ENCODE data around the gene CAPN13. TPM values are rescaled to one million over a fixed set of nuclear protein-coding genes. Genes with fewer than 3 reads are reported as not detected.

Gene CAPN13, protein sequence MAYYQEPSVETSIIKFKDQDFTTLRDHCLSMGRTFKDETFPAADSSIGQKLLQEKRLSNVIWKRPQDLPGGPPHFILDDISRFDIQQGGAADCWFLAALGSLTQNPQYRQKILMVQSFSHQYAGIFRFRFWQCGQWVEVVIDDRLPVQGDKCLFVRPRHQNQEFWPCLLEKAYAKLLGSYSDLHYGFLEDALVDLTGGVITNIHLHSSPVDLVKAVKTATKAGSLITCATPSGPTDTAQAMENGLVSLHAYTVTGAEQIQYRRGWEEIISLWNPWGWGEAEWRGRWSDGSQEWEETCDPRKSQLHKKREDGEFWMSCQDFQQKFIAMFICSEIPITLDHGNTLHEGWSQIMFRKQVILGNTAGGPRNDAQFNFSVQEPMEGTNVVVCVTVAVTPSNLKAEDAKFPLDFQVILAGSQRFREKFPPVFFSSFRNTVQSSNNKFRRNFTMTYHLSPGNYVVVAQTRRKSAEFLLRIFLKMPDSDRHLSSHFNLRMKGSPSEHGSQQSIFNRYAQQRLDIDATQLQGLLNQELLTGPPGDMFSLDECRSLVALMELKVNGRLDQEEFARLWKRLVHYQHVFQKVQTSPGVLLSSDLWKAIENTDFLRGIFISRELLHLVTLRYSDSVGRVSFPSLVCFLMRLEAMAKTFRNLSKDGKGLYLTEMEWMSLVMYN
- total RNA-seq (2014; rRNA removed; shearing (Covaris generic); ENCODE audit: low replicate concordance), result not detected in 2 replicates

DNA sequence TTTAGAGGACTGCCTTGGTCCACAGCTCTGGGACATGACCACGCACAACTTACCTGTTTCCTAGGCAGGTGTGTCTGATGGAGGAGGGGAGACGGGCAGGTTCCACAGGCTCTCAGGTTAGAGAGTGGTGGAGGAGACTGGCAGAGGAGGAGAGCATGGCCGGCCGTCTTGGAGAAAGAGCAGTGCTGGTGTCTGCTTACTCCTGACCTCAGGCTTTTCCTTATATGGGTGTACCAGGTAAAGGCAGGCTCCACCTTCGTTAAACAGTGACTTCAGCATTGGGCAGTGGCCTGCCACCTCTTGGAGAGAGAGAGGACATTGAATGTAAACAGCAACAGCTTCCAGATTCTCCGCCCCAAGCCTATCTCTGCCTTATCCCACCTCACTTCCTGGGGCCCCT lies at the start of gene CAPN13:
TSS of gene CAPN13 (minus strand) at position 198 of the 400 bp plus-strand sequence. CDS start 20,121 bp downstream, outside the sequence.
- in situ Hi-C loops (cut with HindIII; ENCODE audit: low pct_unique_long_range_greater_than_20kb, low sequenced_read_pairs), result no loop called here
- no peak for DNase-seq (ENCODE audit: low read depth)

DNA sequence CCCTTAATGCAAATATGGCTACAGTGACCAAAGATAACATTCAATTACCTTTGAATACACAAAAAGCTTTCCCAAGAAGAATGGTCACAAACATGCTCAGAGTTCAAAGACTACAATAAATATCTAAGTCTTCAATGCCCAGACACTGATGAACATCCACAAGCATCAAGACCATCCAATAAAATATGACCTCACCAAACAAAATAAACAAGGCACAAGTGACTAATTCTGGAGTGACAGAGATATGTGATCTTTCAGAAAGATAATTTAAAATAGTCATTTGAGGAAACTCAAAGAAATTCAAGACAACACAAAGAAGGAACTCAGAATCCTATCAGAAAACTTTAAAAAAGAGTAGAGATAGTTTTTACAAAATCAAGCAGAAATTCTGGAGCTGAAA lies 40.6 kb upstream of the CAPN13 start:
- in situ Hi-C loops (cut with HindIII; ENCODE audit: low pct_unique_long_range_greater_than_20kb, low sequenced_read_pairs), result no loop called here
- DNase-seq (ENCODE audit: low read depth), result peak; percentile 18

DNA sequence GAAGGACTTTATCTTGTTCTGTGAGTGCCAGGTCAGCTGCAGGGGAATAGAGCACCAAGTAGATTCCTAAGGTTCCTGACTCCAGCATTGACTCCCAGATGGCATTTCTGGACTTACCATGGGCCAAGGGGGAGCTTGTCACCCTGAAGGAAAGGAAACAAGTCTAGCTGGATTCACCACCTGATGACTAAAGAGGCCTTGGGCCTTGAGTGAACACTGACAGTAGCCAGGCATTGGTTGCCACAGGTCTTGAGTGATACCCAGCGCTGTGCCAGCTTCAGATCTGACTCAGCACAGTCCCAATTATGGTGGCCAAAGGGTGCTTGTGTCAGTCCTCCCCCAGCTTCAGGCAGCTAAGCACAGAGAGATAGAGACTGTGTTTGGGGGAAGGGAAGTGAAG lies 40.1 kb upstream of the CAPN13 start:
- DNase-seq (ENCODE audit: low read depth), result no peak
- in situ Hi-C loops (cut with HindIII; ENCODE audit: low pct_unique_long_range_greater_than_20kb, low sequenced_read_pairs), result no loop called here

DNA sequence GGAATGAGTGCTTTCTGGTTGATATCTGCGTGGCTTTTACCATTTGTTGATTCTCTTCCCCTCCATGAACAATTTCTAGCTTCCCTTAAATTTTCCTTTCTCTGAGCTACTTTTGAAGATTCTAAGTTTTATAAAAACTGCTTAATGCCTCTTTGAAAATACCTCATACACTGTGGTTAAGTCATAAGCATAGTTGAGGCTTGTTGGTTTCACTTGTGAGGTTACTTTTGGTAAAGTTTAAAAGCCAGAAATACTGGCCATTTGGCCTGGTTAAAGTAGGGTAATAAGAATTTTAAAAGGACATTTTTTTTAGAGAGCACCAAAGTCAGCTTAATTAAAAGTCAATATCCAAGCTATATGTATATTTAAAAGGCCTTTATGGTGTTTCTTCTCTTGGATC lies 21.3 kb upstream of the CAPN13 start:
- DNase-seq (ENCODE audit: low read depth), result no peak
- in situ Hi-C loops (cut with HindIII; ENCODE audit: low pct_unique_long_range_greater_than_20kb, low sequenced_read_pairs), result no loop called here

DNA sequence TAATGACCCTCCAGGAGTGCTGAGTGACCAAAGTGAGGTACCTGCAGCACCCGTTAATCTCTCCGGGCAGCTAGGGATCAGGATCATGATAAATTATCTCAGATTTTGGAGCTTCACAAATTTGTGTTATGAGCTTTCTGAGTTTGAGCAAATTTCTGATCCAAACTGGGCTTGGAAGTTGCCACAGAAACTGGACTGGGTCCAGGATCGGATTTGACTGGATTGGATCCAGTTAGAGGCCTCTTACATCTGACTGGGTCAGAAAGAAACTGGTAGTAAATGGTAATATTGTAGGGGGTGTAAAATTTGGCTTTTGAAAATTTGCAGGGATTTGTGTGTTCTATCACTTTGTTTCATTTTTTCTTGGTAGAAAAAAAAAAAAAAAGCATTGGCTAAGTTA lies 19.7 kb upstream of the CAPN13 start:
- no peak for DNase-seq (ENCODE audit: low read depth)
- in situ Hi-C loops (cut with HindIII; ENCODE audit: low pct_unique_long_range_greater_than_20kb, low sequenced_read_pairs), result no loop called here

DNA sequence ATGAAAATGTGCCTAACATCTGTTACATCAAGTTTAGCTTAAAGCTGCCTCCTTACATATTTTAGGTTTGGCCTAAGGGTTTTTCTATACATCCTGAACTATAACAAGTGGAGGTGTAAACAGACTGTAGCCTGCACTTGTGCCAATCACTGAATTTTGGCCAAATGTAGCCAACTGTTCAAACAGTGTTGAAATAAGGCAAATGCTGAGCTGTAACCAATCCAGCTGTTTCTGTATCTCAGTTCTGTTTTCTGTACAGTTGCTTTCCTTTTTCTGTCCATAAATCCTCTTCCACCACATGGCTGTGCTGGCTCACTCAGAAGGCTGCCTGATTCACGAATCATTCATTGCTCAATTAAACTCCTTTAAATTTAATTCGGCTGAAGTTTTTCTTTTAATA lies 19.2 kb upstream of the CAPN13 start:
- no peak for DNase-seq (ENCODE audit: low read depth)
- in situ Hi-C loops (cut with HindIII; ENCODE audit: low pct_unique_long_range_greater_than_20kb, low sequenced_read_pairs), result no loop called here

DNA sequence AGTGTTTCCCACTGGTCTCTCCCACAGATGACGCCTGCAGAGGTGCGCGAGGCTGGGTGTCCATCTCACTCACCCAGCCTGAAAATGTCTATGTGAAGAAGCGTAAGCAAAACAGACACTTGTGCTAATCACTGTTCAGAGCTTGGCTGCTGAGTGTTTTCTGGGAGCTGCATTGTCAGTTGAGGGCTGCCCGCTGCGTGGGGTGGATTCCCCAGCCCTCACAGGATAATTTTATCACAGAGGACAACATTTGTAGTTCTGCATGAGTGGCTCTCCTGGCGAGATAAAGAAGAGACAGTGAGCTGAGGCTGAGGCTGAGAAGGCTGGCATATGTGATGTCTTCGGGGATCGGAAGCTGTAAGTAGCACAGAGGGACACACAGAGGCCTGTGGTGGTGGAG lies 16.2 kb upstream of the CAPN13 start:
- no peak for DNase-seq (ENCODE audit: low read depth)
- in situ Hi-C loops (cut with HindIII; ENCODE audit: low pct_unique_long_range_greater_than_20kb, low sequenced_read_pairs), result no loop called here

DNA sequence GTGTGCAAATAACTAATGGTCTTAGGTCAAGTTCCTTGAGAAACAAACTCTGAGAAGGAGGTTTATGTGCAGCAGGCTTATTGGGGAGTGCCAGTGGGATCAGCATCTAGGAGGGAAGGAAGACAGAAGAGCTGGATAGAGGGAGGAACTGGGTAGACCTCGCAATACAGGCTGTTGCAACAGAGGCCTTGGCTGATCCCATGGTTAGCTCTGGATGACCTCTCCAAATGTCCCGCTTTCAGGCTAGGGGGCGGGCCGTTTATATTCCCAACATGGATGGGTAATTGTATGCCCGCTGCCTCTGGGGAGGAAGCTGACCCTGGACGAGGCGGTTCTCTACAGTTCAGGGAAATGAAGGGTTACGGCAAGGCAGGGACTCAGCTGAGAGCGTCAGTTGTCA lies 14.7 kb upstream of the CAPN13 start:
- in situ Hi-C loops (cut with HindIII; ENCODE audit: low pct_unique_long_range_greater_than_20kb, low sequenced_read_pairs), result no loop called here
- no peak for DNase-seq (ENCODE audit: low read depth)

DNA sequence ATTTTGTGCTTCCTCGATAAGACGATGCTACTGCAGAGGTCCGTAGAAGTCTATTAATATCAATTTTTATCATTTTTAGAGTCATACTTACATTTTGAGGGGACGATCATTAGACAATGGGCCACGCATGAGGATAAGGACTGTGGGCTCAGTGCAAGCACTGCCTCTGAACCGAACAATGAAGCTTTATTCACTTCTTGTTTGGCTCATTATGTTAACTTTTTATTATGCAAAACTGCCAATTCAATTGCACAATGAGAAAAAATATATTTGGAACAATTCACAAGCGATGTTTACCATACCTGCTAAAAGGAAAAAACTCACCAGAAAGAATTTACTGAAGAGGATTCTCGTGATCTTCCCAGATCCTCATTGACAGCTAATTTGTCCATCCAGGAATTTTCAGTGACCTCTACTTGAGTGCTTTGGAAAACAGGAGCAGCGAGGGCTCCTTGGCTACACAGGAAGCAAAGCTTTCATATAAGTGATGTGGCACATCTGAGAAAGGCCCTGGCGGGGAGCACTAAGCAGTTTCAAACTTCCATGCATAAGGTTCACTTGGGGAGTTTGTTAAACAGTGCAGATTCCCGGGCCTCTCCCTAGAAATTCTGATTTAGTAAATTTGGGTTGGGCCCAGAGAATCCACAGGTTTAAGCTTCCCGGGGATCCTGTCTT lies 13.3 kb upstream of the CAPN13 start:
- in situ Hi-C loops (cut with HindIII; ENCODE audit: low pct_unique_long_range_greater_than_20kb, low sequenced_read_pairs), result no loop called here
- DNase-seq (ENCODE audit: low read depth), result no peak

DNA sequence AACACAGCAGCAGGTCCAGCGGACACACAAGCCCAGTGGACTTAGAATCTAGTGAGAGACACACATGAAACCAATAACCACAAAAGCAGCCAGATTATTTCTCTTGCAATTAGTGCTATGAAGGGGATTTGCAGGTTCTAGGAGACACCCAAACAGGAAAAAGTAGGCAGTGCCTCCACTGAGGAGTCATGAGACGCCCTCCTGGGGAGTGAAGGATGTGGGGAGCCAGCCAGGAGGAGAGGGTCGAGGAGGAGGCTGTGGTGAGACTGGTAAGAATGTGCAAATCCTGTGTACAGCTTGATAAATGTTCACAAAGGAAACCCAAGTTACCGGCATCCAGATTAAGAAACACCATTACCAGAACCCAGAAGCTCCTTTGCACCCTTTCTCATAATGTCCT lies 2.7 kb upstream of the CAPN13 start:
- no peak for DNase-seq (ENCODE audit: low read depth)
- in situ Hi-C loops (cut with HindIII; ENCODE audit: low pct_unique_long_range_greater_than_20kb, low sequenced_read_pairs), result no loop called here

DNA sequence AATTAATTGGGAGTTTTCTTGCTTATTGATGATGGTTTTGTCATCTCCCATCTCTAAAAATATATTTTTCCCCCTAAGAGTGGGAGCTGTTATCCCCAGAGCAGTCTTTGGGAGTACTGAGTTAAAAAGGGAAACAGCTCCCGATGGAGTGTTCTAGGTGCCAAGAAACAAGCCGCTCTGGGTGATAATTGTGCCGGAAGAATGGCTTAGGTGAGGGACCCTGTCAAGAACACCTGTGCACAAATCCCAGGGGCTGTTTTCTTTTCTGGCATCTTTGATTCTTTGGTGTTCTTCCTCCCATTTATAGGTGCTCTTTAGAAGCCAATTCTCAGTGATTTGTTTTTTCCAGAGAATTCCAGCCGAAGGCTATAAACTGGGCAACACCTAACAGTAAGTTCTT lies 1.4 kb upstream of the CAPN13 start:
- DNase-seq (ENCODE audit: low read depth), result no peak
- in situ Hi-C loops (cut with HindIII; ENCODE audit: low pct_unique_long_range_greater_than_20kb, low sequenced_read_pairs), result no loop called here

DNA sequence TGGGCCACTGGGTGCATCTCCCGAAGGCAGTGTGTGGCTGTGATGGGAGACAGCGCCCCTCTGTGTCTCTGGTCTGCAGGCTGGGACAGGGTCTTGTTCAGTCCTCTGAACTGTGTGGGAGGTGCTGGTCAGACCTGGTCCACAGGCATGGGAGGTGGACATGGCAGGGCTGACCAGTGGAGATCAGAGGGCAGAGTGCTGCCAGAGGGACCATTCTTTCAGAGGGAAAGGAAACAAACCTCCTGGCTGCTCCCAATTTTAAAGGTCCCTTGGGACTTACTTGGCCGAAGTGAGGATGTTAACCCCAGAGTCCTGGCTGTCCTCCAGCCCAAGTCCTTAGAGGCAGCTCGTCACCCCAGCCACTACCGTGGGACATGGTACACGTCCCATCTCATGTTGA lies 4.0 kb downstream of the CAPN13 start:
- DNase-seq (ENCODE audit: low read depth), result no peak
- in situ Hi-C loops (cut with HindIII; ENCODE audit: low pct_unique_long_range_greater_than_20kb, low sequenced_read_pairs), result no loop called here

DNA sequence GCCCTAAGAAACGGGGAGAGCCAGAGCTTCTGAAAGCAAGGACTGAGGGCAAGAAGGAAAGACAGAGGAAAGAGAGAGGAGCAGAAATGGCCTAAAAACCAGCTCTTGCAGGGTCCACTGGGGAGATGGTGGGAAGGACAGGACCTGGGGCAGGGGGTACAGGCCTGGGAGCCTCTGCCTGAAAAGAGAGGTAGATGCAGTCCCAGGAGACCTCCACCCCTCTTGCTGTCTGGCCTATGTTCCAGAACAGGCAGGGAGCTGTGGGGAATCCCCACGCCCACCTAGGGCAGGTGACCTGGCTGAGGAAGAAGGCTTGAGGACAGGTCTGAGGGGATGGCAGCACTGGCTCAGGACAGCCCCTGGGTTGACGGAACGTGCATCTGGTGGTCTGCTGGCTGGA lies 4.6 kb downstream of the CAPN13 start:
- in situ Hi-C loops (cut with HindIII; ENCODE audit: low pct_unique_long_range_greater_than_20kb, low sequenced_read_pairs), result no loop called here
- DNase-seq (ENCODE audit: low read depth), result no peak

DNA sequence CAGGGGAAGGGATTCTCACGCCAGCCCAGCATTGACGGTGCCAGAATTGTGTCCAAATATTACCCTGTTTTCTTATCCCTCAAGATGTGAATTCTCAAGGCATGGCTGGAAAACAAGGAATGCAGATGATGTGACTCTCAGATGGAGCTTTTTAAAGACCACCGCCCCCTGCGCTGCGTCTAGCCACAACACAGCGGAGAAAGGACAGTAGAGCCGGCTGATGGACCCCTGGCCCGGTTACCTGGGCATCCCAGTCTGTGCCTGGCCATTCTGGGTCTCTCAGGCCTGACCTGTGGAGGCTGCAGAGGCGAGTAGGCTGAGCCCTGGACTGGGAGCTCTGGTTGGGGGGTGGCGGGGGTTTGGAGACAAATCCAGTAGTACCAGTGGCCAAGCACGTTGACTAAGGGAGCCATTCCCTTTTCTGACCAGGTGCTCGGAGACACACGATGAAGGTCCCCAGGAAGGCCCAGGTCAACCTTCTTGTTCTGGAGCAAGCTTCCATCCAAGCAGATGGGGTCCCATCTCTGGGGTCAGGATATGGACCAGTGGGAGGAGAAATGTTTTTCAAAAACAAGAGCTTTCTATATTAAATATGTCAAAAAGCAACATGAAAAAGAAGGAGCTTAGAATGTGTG lies 5.3 kb downstream of the CAPN13 start:
- DNase-seq (ENCODE audit: low read depth), result no peak
- in situ Hi-C loops (cut with HindIII; ENCODE audit: low pct_unique_long_range_greater_than_20kb, low sequenced_read_pairs), result no loop called here

DNA sequence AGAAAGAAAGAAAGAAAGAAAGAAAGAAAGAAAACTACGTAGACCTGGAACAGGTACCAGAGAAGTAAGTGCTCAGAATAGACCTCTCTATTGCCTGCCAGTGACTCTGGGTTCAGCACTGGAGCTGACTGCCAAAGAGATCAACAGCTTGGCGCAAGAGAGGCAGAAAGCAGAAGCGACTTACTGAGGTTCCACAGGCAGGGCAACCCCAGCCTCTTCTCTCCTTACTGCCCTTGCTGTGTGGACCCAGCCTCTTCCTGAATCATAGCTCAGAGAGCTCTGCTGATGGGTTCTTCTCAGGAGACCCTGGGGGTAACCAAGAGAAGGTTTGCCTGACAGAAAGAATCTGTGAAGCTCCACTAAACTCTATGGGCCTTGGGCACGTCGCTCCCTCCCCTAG lies 7.1 kb downstream of the CAPN13 start:
- in situ Hi-C loops (cut with HindIII; ENCODE audit: low pct_unique_long_range_greater_than_20kb, low sequenced_read_pairs), result no loop called here

DNA sequence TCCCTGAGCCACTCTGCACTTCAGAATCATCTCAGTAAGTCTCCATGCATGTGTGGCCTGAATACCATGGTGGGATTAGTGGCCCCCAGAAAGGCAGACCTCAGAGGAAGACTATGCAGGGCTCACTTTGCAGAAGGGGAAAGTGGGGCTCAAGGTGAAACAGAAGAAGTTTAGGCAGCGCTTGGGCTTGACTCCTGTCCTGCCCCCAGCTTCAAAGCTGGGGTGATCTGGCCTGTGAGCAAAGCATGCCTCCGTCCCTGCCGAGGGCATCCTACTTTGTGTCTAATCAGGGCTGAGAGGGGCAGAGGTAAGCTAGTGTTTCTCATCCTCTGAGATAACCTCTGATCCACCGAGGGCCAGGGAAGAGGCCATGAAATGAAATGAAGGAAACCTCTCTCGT lies 7.9 kb downstream of the CAPN13 start:
- no peak for DNase-seq (ENCODE audit: low read depth)
- in situ Hi-C loops (cut with HindIII; ENCODE audit: low pct_unique_long_range_greater_than_20kb, low sequenced_read_pairs), result no loop called here

More for the DNA sequence above, 7.1 kb downstream of the CAPN13 start:
- no peak for DNase-seq (ENCODE audit: low read depth)

DNA sequence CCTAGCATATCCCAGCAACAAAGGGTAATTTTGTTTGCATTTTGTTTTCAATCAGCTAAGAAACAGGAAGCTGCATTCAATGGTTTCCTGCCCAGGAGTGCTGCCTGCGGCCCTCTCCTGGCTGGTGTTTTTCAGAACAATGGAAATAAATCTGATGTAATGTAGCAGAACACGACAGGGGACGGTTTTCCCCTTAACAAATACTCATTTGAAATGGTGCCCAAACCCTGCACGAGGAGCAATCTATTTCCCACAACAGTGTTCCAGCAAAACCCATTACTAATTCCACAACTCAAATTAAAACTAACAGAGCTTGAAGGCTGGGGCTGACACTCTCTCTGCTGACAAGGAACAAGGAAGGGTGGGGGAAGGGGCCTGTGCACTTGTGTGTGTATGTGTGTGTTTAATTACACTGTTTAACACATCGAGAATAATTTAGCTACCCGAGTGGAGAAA lies 8.7 kb downstream of the CAPN13 start:
- no peak for DNase-seq (ENCODE audit: low read depth)

DNA sequence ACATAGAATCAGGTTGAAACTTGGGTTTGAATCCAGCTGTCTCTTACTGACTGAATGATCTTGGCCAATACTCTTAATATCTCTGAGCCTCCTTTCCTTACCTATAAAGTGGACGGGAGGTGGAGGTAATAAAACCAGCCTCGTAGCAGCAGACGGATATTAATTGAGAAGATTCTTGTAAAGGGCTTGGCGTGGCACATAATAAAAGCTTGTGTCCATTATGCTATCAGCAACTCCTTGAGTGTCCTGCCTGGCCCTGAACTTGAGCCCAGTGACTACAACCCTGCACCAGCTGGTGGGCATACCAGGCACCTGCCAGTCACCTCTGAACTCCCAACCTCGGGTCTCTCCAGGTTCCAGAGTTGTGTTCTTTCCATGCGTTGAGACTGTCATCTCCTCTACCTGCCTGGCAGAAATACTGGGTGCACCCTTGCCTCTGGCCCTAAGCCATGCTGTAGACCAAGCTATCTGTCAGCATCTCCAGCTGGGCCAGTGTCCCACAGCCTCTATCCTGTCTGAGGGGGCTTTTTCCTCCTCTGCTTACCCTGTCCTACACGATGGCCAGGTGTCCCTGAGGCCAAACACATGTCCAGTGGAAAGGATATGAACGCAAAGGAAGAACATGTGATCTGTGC lies 9.7 kb downstream of the CAPN13 start:
- in situ Hi-C loops (cut with HindIII; ENCODE audit: low pct_unique_long_range_greater_than_20kb, low sequenced_read_pairs), result no loop called here

More for the DNA sequence above, 8.7 kb downstream of the CAPN13 start:
- in situ Hi-C loops (cut with HindIII; ENCODE audit: low pct_unique_long_range_greater_than_20kb, low sequenced_read_pairs), result no loop called here

More for the DNA sequence above, 9.7 kb downstream of the CAPN13 start:
- no peak for DNase-seq (ENCODE audit: low read depth)

Data from Caki2 (cell line).